Heart right ventricle (tissue), 16 donors: Measurements from ENCODE around the gene VPS18. TPM values are rescaled to one million over a fixed set of nuclear protein-coding genes. Genes with fewer than 3 reads are reported as not detected.

Experiments
- ATAC-seq, 8 donors: fragments of 200-7000 bp; cut with Tn5 transposase; one replicate each; pipeline ENCODE4 v1.9.1; 2020; ENCODE audit warnings: mild to moderate bottlenecking in 8 of 8, moderate library complexity in 8 of 8, moderate number of reproducible peaks in 1 of 8
- DNase-seq, 2 donors: peaks; one replicate each; pipeline ENCODE4 v3.0.0-alpha.2; 2020
- H3K27ac ChIP-seq, 10 donors: fragments of 200-600 bp; sonication (generic) in 2 of 10; one replicate each; pipeline versions ENCODE4 v1.5.0 to v1.8.0; 2020 to 2022; ENCODE audit warnings: mild to moderate bottlenecking in 3 of 10
- H3K27me3 ChIP-seq, 7 donors: fragments of 200-600 bp; one replicate each; pipeline ENCODE4 v1.8.0; 2021 to 2022; ENCODE audit warnings: mild to moderate bottlenecking in 2 of 7
- H3K36me3 ChIP-seq, 9 donors: fragments of 200-600 bp; sonication (generic) in 1 of 9; one replicate each; pipeline versions ENCODE4 v1.5.0 to v1.8.0; 2020 to 2022; ENCODE audit warnings: mild to moderate bottlenecking in 2 of 9
- H3K4me1 ChIP-seq, 9 donors: fragments of 200-600 bp; sonication (generic) in 1 of 9; one replicate each; pipeline versions ENCODE4 v1.5.0 to v1.8.0; 2020 to 2022; ENCODE audit warnings: mild to moderate bottlenecking in 4 of 9
- H3K4me3 ChIP-seq, 10 donors: fragments of 200-600 bp; sonication (generic) in 2 of 10; one replicate each; pipeline versions ENCODE4 v1.5.0 to v1.8.0; 2020 to 2022; ENCODE audit warnings: mild to moderate bottlenecking in 7 of 10, moderate library complexity in 2 of 10
- H3K9me3 ChIP-seq, 11 donors: fragments of 200-600 bp in 10 of 11; sonication (generic) in 2 of 11; one replicate each; pipeline versions ENCODE4 v1.5.0 to v1.8.0; 2013 to 2022; ENCODE audit warnings: mild to moderate bottlenecking in 2 of 11, control low read depth in 1 of 11, moderate library complexity in 1 of 11
- CTCF ChIP-seq, 9 donors: fragments of 200-600 bp; sonication (generic) in 2 of 9; IDR thresholded peaks; one replicate each; pipeline versions ENCODE4 v1.5.0 to v1.8.0; 2021 to 2022; ENCODE audit warnings: antibody characterized with exemption in 9 of 9, mild to moderate bottlenecking in 5 of 9, moderate library complexity in 1 of 9
- WGBS, 2 donors: extraction: QIAGEN DNeasy Blood & Tissue Kit; methylation state at CpG; one replicate each; pipeline ENCODE4 v1.1.7; 2013; ENCODE audit warnings: inconsistent platforms in 1 of 2; 5-methylcytosine and 5-hydroxymethylcytosine counted together
- intact Hi-C, 10 donors: fragments of 100-400 bp; cut with DNase I; formaldehyde crosslinking; loops; one replicate each; pipeline versions ENCODE4 v1.11.1 to v1.14.2; 2022
- polyA plus RNA-seq, 2 donors: library from polyadenylated mRNA; stranded (reverse); fragments of 200-250 nt; gene quantifications; one replicate each; pipeline ENCODE4 v1.2.3, GENCODE V29; 2013
- total RNA-seq, 10 donors: library from RNA; stranded (reverse); fragmentation: NEBNext Ultra II Directional in 3 of 10; extraction: Animal tissue kit (Norgen Biotek cat#: 25700) in 3 of 10; gene quantifications; one replicate each; pipeline versions ENCODE4 v1.2.1 to v1.2.4, GENCODE V29; 2021 to 2023
- donor health status: Arrhythmogenic right ventricular cardiomyopathy.
- donor health status: ischemic (EF 13 %, LVEDD 7.1; RV severe dilation, severe dysfunction).
- donor health status: healthy with polysubstance abuse.
- donor health status: DM: no; HTN: yes; CAD: no.
- donor health status: DM: no; HTN: no; CAD: no.
- donor health status: ischemic (EF 25% LVEDD 6.9; RV normal size, moderate dysfunction).
- donor health status: ischemic (EF 25% LVEDD 5.7; RV mildly dilated, moderate dysfunction).
- donor health status: healthy.
- donor health status: DM: yes; HTN: yes; CAD: no.
- donor health status: Ischemic cardiomyopathy.
- donor health status: ischemic (EF 35%, LVEDD 5.7; RV mildly dilated, moderate dysfunction).
- donor health status: nonischemic (EF 11% LVEDD 7.7; RV severe dilation, severe dysfunction).
- donor health status: DM: yes; HTN: yes; CAD: no.
- donor health status: PGD.
- donor health status: ischemic (EF 29% LVEDD 5.4; RV normal size, mild dysfunction).
- donor health status: nonischemic (EF 23%, LVEDD 6.1; RV moderate dilation, normal function).

The VPS18 gene
- total and polyA plus RNA-seq, 12 donors = 10.5 to 25.0 (median 20.5) TPM

GRCh38 chr15:40909662-40910630 lies 15.7 kb downstream of the VPS18 start:
- peak in 1 of 2 donors; percentile 54 for DNase-seq
- WGBS, 2 donors = 59 to 71% methylated on average over 17 of the region's 17 CpGs
- H3K9me3 ChIP-seq = no peaks in the 10 kb centered on the region
- TF ChIP-seq CTCF (IDR thresholded peaks at IDR 0.05) = no peak
- H3K36me3 ChIP-seq = peaks cover 0 to 1% (median 0%) of the 10 kb centered on the region in 9 donors
- H3K27ac ChIP-seq = peak overlapping the region in 3 of 10 donors; percentile 12 to 58 (median 32)
- peak in 1 of 8 donors; percentile 26 for ATAC-seq
- H3K27me3 ChIP-seq = no peaks in the 10 kb centered on the region
- H3K4me1 ChIP-seq = peaks cover 16 to 83% (median 55%) of the 10 kb centered on the region in 9 donors
- intact Hi-C loops = loop anchor here in 3 of 10 donors (5.0 to 10.0 kb wide), 2 partner anchors 32 to 205 kb away; partner anchors contain the start of gene INO80 (in 3 of the 3)
- no peak overlapping the region for H3K4me3 ChIP-seq

GRCh38 chr15:40911141-40911540 lies 16.9 kb downstream of the VPS18 start:
- WGBS, 2 donors = 59 to 70% methylated on average over 7 of the region's 7 CpGs
- no peak for TF ChIP-seq CTCF (IDR thresholded peaks at IDR 0.05)
- Histone ChIP-seq H3K27me3 (no peaks in the 10 kb centered on the region), H3K4me3 (no peak overlapping the region), H3K27ac (peak overlapping the region in 2 of 10 donors; percentile 18 to 58), H3K4me1 (peaks cover 12 to 82% (median 44%) of the 10 kb centered on the region in 9 donors), H3K36me3 (no peaks in the 10 kb centered on the region), H3K9me3 (no peaks in the 10 kb centered on the region)
- ATAC-seq (no peak), DNase-seq (no peak)
- intact Hi-C loops = no loop called here

GRCh38 chr15:40911693-40912092 lies 17.4 kb downstream of the VPS18 start:
- Histone ChIP-seq H3K9me3 (no peaks in the 10 kb centered on the region), H3K27me3 (no peaks in the 10 kb centered on the region), H3K36me3 (no peaks in the 10 kb centered on the region), H3K4me1 (peaks cover 11 to 77% (median 39%) of the 10 kb centered on the region in 9 donors), H3K27ac (peak overlapping the region in 1 of 10 donors; percentile 18), H3K4me3 (no peak overlapping the region)
- DNase-seq = no peak
- no peak for ATAC-seq
- no peak for TF ChIP-seq CTCF (IDR thresholded peaks at IDR 0.05)
- WGBS, 2 donors = 86 to 93% methylated on average over 2 of the region's 2 CpGs
- intact Hi-C loops = no loop called here

- Histone ChIP-seq H3K36me3 (no peaks in the 10 kb centered on the region), H3K4me3 (no peak overlapping the region), H3K9me3 (no peaks in the 10 kb centered on the region), H3K27me3 (no peaks in the 10 kb centered on the region), H3K4me1 (peaks cover 3 to 77% (median 31%) of the 10 kb centered on the region in 9 donors), H3K27ac (peak overlapping the region in 2 of 10 donors; percentile 10 to 21)
- intact Hi-C loops = no loop called here
- WGBS, 2 donors = 71 to 73% methylated on average over 5 to 6 of the region's 6 CpGs
- ATAC-seq (no peak), DNase-seq (no peak)
- TF ChIP-seq CTCF (IDR thresholded peaks at IDR 0.05) = no peak
Measured at GRCh38 chr15:40912478-40912877, 18.2 kb downstream of the VPS18 start.
